ENCODE results near the gene LSM3. TPM values are rescaled to one million over a fixed set of nuclear protein-coding genes. Genes with fewer than 3 reads are reported as not detected.

LSM3 gene
- total RNA-seq, 2 experiments from 2014 or later, result 24.0 to 25.4 TPM

GRCh38 chr3:14154276-14154675 is 24.3 kb upstream of the LSM3 start:
- CTCF ChIA-PET, result no interaction called here
- POLR2A ChIA-PET, result no interaction called here

GRCh38 chr3:14154895-14155440 is 23.6 kb upstream of the LSM3 start:
- ChIA-PET POLR2A (no interaction called here), CTCF (interaction anchor here (0.6 kb wide), 1 partner anchor 224 kb away, joined by 3 read pairs; no protein-coding TSS in a partner anchor)

DNA sequence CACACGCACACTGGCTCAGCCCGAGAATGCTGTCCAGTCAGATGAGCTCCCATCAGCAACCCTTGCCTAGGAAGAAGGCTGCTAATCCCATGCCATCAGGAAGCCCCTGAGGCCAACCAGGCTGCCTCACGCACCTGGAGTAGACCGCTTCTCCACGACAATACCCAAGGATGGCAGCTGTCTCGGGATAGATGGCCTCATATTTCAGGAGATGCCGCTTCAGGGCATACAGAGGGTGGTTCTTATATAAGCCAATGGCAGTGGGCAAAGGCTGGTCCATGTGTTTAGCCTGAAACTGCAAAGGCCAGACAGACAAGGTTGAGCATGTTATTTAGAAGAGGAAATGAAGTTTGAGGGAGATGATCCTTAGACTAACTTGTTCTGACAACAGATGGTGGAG is 22.4 kb upstream of the LSM3 start:
- CTCF ChIA-PET, result no interaction called here

DNA sequence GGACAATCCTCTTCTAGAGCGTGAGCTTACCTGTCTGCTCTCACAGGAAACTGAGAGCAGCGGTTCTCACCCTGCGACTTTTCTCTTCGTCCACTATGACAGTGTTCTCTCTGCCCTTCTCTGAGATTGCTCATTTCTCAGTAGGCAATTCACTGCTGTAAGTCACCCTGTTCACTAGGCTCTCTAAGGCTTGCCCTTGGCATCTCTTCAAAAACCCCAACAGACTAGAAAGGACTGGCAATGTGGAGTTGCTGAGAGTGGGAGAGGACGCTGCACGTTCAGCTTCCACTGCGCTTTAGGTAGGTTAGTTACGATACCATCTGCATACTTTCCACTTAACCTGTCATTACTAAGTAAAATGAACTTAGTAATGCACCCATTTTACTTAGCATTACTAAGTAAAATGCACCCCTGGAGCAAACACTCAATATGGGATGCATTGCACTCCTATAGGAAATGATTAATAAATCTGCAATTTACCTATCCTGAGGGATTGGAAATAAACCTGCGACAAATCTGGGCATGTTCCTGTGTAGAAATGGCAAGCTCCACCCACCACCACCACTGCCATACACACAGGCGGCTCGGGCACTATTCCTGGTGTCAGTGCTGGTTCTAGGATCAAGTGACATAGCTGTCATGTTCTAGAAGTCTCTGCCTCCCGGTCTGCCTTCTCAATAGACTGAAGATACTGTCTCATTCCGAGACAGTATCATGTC is 21.6 kb upstream of the LSM3 start:
- ChIA-PET CTCF (no interaction called here), POLR2A (no interaction called here)

More for the DNA sequence above, 22.4 kb upstream of the LSM3 start:
- POLR2A ChIA-PET, result no interaction called here

- ChIA-PET CTCF (no interaction called here), POLR2A (no interaction called here)
Observed at GRCh38 chr3:14157951-14158350, 20.7 kb upstream of the LSM3 start.

DNA sequence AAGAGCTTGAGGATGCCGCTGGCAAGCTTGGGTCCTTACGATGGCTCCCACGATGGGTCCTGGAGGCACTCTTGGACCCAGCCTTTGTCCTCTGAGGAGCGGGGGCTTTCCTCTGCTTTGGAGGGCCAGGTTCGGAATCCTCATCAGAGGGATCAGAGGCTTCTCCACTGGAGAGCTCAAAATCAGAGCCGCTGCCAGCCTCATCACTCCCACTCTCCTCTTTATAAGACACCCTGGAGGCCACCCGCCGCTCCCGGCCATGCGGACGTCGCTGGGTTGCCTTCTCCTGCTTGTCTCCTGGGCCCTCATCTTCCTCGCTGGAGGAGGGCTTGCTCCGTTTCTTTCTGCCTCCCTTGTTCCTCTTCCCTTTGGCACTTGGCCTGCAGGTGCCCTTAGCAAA is 20.2 kb upstream of the LSM3 start:
- CTCF ChIA-PET, result no interaction called here
- POLR2A ChIA-PET, result no interaction called here

- CTCF ChIA-PET, result no interaction called here
- POLR2A ChIA-PET, result no interaction called here
Observed at GRCh38 chr3:14159426-14159825, 19.2 kb upstream of the LSM3 start.

DNA sequence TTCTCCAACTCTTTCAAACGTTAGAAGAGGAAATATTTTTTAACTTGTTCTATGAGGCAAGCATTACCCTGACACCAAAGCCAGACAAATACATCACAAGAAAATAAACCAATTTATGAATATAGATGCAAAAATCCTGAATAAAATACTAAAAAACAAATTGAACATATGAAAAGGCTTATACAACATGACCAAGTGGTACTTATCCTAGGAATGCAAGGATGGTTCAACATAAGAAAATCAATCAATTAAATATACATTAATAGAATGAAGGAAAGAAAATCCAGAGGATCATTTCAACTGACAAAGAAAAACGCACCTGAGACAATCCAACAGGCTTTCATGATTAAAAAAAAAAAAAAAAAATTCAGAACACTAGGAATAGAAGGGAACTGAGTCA is 17.3 kb upstream of the LSM3 start:
- ChIA-PET POLR2A (no interaction called here), CTCF (no interaction called here)

DNA sequence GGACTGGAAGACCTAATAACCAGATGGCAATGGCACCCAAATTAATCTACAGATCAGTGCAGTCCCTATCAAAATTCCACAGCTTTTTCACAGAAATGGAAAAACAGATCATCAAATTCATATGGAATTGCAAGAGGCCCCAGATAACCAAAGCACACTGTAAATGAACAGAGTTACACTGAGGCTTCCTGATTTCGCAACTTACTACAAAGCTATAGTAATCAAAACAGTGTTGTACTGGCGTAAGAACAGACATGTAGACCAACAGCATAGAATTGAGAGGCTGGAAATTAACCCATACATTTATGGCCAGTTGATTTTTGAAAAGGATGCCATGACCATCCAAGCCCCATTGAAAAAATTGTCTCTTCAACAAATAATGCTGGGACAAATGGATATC is 16.4 kb upstream of the LSM3 start:
- ChIA-PET CTCF (no interaction called here), POLR2A (interaction anchor here (0.6 kb wide), 1 partner anchor 13 kb away, joined by 3 read pairs; no protein-coding TSS in a partner anchor)

- ChIA-PET CTCF (no interaction called here), POLR2A (interaction anchor here (0.5 kb wide), 1 partner anchor 1183 kb away, joined by 3 read pairs; no protein-coding TSS in a partner anchor)
Observed at GRCh38 chr3:14166877-14167603, 11.6 kb upstream of the LSM3 start.

DNA sequence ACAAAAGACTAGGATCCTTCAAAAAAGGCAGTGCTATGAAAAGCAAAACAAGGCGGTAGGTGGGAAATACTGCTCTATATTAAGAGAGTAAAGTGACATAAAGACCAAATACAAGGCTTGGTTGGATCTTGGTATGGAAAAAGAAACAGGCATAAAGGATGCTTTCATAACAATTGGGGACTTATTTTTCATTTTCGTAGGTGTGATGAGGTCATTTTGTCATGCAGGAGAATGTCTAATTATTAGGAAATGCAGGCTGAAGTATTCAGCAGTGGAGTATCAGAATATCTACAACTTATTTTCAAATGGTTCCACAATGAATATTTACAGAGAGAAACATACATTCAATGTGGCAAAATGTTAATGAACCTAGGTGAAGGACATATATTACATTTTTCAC is 9.2 kb upstream of the LSM3 start:
- CTCF ChIA-PET, result no interaction called here

GRCh38 chr3:14169871-14170270 is 8.7 kb upstream of the LSM3 start:
- POLR2A ChIA-PET, result no interaction called here
- CTCF ChIA-PET, result no interaction called here

More for the DNA sequence above, 9.2 kb upstream of the LSM3 start:
- POLR2A ChIA-PET, result no interaction called here

DNA sequence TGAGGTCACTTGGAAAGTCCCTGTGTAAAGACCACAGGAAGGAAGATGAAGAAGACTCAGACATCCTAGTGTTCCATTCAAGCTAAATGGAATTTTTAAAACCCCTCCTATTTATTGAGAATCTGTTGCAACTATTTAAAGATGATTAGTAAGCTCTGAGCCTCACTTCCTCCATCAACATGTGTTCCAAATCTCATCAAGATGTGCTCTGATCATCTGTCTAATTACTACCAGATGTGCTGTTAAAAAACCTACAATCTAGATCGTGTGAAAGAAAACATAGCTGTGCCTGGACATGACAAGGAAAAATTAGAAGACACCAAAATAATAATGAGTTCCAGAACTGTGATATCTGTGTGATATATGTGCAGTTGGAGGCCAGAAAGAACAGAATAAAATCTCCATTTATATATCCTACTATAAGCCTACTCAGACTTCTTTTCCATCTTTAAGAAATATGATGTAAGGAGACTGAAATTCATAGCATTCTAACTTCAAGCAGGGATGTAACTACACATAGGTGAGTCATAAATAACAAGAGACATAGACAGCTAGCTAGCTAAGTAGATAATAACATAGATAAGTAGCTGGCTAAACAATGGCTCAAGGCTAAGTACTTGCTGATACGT is 8.0 kb upstream of the LSM3 start:
- CTCF ChIA-PET, result no interaction called here

GRCh38 chr3:14172496-14172895 is 6.1 kb upstream of the LSM3 start:
- POLR2A ChIA-PET, result no interaction called here
- CTCF ChIA-PET, result no interaction called here

More for the DNA sequence above, 8.0 kb upstream of the LSM3 start:
- POLR2A ChIA-PET, result no interaction called here

GRCh38 chr3:14174483-14174882 is 4.1 kb upstream of the LSM3 start:
- ChIA-PET CTCF (no interaction called here), POLR2A (no interaction called here)

DNA sequence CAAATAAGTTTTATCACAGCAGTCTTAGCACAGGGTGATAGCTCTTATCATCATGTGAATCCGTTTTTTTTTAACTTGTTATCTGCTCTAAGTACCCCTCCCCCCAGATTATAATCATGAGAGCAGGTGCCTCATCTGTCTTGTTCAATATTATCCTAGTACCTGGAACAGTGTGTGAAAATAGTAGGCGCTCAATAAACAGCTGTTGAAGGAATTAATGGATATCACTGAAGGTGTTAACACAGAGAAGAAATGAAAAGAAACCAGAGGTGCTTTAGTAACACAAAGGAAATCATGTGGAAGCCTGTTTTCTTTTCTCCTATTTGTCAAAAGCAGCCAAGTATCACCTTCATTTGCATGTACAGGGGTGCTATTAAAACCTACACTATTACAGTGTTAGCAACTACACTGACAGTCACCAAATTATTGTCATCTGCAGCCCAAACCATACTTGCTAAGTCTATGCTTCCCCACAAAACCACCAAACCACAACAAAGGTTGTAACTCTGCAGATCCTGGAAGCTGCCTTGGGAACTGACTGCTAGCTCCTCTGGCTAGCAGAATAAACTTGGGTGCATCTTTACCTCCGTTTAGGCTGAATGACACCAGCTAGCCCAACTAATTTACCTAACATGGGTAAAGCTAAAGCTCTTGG is 3.1 kb upstream of the LSM3 start:
- POLR2A ChIA-PET, result interaction anchor here (1.0 kb wide), 1 partner anchor 14 kb away, joined by 3 read pairs; no protein-coding TSS in a partner anchor
- CTCF ChIA-PET, result no interaction called here

DNA sequence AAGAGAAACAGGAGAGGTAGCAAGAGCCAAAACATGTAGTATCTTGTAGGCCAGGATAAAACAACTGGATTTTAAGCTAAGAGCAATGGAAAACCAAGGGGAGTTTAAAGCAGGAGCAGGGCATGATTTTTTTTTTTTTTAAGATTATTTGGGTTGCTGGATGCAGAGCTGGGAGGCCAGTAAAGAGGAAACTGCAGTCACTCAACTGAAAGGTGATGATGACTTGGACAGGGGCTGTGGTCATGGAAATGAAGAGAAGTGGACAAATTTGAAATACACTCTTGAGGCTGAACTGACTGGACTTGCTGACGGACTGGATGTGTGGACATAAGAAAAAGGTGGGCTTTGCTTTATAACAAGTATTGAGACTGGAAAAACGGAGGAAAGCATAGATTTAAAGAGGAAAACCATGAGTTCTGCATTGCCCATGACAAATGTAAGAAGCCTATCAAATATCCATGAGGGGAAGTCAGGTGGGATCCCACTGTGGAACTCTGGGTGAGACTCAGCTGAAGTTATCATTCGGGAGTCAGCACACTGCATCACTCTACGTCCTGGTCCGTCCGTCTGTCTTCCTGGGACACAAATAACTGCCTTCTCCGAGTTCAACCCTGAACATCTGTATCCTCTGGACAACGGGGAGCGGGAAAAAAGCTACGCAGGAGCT is 904 bp upstream of the LSM3 start:
- CTCF ChIA-PET, result interaction anchor here (1.3 to 2.4 kb wide), 2 partner anchors 52 to 281 kb away, joined by 6 to 8 read pairs; partner anchors contain the start of genes CHCHD4 and TMEM43
- POLR2A ChIA-PET, result interaction anchor here (0.8 to 2.6 kb wide), 8 partner anchors 35 to 475 kb away, joined by 3 to 33 read pairs (median 4); partner anchors contain the start of genes CCDC174, CHCHD4, SLC6A6 and TMEM43

DNA sequence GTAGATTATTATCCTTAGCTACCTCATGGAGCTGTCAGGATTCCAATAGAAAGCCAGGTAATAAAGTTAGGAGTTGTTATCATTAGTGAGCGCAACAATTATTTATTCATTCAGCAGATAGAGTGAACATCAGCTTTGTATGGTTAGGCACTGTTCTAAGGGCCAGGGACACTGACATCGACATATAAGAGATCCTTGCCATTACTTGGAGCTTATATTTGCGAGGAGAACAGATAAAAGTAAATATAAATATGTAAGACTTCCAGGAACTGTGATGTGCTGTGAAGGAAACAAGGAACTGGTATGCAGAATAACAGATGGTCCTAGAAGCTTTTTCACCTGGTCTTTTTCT is 473 bp downstream of the LSM3 start:
- POLR2A ChIA-PET, result interaction anchor here (0.6 to 2.6 kb wide), 11 partner anchors 9 to 928 kb away, joined by 3 to 33 read pairs (median 5); partner anchors contain the start of genes CCDC174, CHCHD4, SLC6A6 and TMEM43

DNA sequence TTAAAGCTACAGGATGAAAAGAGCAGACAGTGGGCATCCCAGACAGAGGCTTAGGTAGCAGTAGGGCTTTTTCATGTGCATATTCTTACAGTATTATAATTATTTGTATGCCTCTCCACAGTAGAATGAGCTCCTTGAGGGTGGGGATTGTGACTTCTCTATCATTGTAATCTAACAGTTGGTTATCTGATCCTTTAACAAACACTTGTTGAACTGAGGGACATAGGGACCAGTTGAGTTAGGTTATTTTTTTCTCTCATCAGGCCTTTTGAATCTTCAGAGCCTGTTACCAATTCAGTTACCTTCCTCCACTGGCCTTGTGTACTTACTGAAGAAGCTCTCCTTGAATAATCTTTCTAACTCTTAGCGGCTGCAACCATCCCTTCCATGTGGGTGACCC is 1.2 kb downstream of the LSM3 start:
- ChIA-PET POLR2A (interaction anchor here (0.6 to 1.6 kb wide), 2 partner anchors 20 to 58 kb away, joined by 3 to 7 read pairs; no protein-coding TSS in a partner anchor), CTCF (interaction anchor here (1.5 to 1.9 kb wide), 2 partner anchors 24 to 36 kb away, joined by 7 to 10 read pairs; no protein-coding TSS in a partner anchor)

More for the DNA sequence above, 473 bp downstream of the LSM3 start:
- CTCF ChIA-PET, result interaction anchor here (0.6 to 2.4 kb wide), 5 partner anchors 25 to 816 kb away, joined by 3 to 10 read pairs (median 7); partner anchors contain the start of genes CHCHD4 and TMEM43
